ENCODE data around the gene TMEM243. TPM values are rescaled to one million over a fixed set of nuclear protein-coding genes. Genes with fewer than 3 reads are reported as not detected.

The TMEM243 gene
- total and polyA plus RNA-seq, 2 of the 4 experiments (the other 2 are of a cell fraction), result 28.7 to 31.1 TPM

DNA sequence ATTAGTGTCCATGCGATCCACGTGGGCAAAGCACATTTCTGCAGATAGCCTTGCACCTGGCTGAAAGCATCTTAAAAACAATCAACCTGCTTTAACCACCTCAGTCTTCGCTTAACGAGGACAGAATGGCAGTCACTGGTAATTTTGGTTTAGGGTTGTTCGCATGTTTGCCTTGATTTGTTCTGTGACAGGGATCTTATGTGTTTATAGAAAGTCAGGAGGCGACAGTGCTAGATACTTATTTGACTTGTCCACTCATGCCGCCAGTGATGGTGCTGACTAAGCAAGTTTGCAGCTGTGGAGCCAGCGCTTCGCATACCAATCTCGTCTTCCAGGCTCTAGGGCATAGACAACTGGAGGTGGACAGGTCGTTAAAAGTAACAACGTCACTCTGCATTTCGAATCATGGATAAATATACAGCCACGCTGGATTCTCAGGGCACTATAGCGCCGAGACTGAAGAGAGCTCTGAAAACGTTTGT, 1.2 kb upstream of the TMEM243 start:
- 0% methylated on average over 1 of the region's 17 CpGs; no CpG with 5 or more reads in 1 of the 2 experiments for WGBS, 2 experiments (ENCODE audit: extremely low coverage in 2 of 2, insufficient read length in 1 of 2)

More for the DNA sequence above, 1.2 kb upstream of the TMEM243 start:
- H2BK20ac ChIP-seq (ENCODE audit: low read depth, low read length), result no peak overlapping the region
- H3K9me1 ChIP-seq (ENCODE audit: insufficient read depth, low read length), result peaks cover 10% of the 10 kb centered on the region
- no peak overlapping the region for H3K14ac ChIP-seq (replicated peaks; ENCODE audit: low read depth, low read length)
- no peak overlapping the region for H3K9ac ChIP-seq (ENCODE audit: low read depth, low read length)
- H2AK9ac ChIP-seq (replicated peaks; ENCODE audit: low read depth, low read length, poor library complexity), result no peak overlapping the region
- H3K36me3 ChIP-seq (ENCODE audit: control insufficient read depth, insufficient read depth, low read length), result peaks cover 2% of the 10 kb centered on the region; the same call in 1 of the 2 replicates
- peaks cover 4 to 34% of the 10 kb centered on the region in 2 experiments; a peak in 3 of 4 replicates for H3K79me1 ChIP-seq (ENCODE audit: low read depth in 1 of 2, low read length in 2 of 2)
- no peak overlapping the region for H2BK15ac ChIP-seq (ENCODE audit: low read depth, low read length)
- ATAC-seq (ENCODE audit: low read depth) (no peak), DNase-seq (no peak)
- no peak overlapping the region for H2BK5ac ChIP-seq (ENCODE audit: low read depth, low read length, poor library complexity, severe bottlenecking)
- H3K4me3 ChIP-seq (ENCODE audit: insufficient read depth, low read depth, low read length), result peak overlapping the region; percentile 94
- no peak overlapping the region for H3K27ac ChIP-seq (ENCODE audit: insufficient read depth, low read length)
- H2AK5ac ChIP-seq (ENCODE audit: low read depth, low read length), result no peak overlapping the region
- dilution Hi-C loops (cut with HindIII; ENCODE audit: low sequenced_read_pairs, unreplicated experiment) (no loop called here), intact Hi-C loops (cut with micrococcal nuclease) (no loop called here), in situ Hi-C loops (cut with MboI; ENCODE audit: low sequenced_read_pairs) (no loop called here)
- H2BK120ac ChIP-seq (ENCODE audit: low read depth, low read length), result no peak overlapping the region
- H4K91ac ChIP-seq (ENCODE audit: insufficient read depth, low read depth, low read length), result no peak overlapping the region
- BruUV-seq (replicated peaks), result no TSS peak
- no peaks in the 10 kb centered on the region for H3K9me3 ChIP-seq (ENCODE audit: control insufficient read depth, insufficient read depth, low read length)
- H3K4ac ChIP-seq (ENCODE audit: low read depth, low read length), result no peak overlapping the region
- H3K18ac ChIP-seq (ENCODE audit: low read depth, low read length), result no peak overlapping the region
- no peak overlapping the region for H3K23ac ChIP-seq (ENCODE audit: low read depth, low read length)
- no peaks in the 10 kb centered on the region for H4K20me1 ChIP-seq (ENCODE audit: insufficient read depth, low read length)
- ChIA-PET POLR2A (ENCODE audit: unreplicated experiment) (interaction anchor here (0.7 kb wide), 1 partner anchor 10 kb away, joined by 3 read pairs; no protein-coding TSS in a partner anchor), CTCF (no interaction called here)
- peak; percentile 96 for TF ChIP-seq MAFK (IDR thresholded peaks at IDR 0.05; ENCODE audit: low read depth, low read length)
- TF ChIP-seq CEBPB (IDR thresholded peaks at IDR 0.05; ENCODE audit: low read depth, low read length), result no peak
- TF ChIP-seq, protein P1, sequence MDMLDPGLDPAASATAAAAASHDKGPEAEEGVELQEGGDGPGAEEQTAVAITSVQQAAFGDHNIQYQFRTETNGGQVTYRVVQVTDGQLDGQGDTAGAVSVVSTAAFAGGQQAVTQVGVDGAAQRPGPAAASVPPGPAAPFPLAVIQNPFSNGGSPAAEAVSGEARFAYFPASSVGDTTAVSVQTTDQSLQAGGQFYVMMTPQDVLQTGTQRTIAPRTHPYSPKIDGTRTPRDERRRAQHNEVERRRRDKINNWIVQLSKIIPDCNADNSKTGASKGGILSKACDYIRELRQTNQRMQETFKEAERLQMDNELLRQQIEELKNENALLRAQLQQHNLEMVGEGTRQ (IDR thresholded peaks at IDR 0.05; ENCODE audit: low read depth, low read length), result no peak; the same call in 1 of the 2 replicates
- TF ChIP-seq RCOR1 (IDR thresholded peaks at IDR 0.05; ENCODE audit: insufficient replicate concordance, low read length), result no peak
- no peak for TF ChIP-seq ELK1 (IDR thresholded peaks at IDR 0.05; ENCODE audit: borderline replicate concordance, low read depth, low read length)
- no peak for TF ChIP-seq POLR2A (IDR thresholded peaks at IDR 0.05; ENCODE audit: low read depth, low read length)
- no peak for TF ChIP-seq FOS (IDR thresholded peaks at IDR 0.05; ENCODE audit: low read depth, low read length)
- no peak overlapping the region for H4K5ac ChIP-seq (ENCODE audit: low read depth, low read length)
- H2AFZ ChIP-seq (replicated peaks; ENCODE audit: low read length, poor library complexity), result peak overlapping the region; percentile 96
- H3K56ac ChIP-seq (ENCODE audit: extremely low read depth, insufficient read depth, low read length), result no peak overlapping the region
- H4K8ac ChIP-seq (ENCODE audit: low read depth in 2 of 2, low read length in 2 of 2), result no peak overlapping the region
- no peaks in the 10 kb centered on the region for H3K27me3 ChIP-seq (ENCODE audit: control insufficient read depth, insufficient read depth, low read length)
- peak overlapping the region; percentile 92 for H3K4me2 ChIP-seq (ENCODE audit: low read depth, low read length)
- H3K4me1 ChIP-seq (ENCODE audit: control insufficient read depth, insufficient read depth, low read length), result peaks cover 6% of the 10 kb centered on the region

Data from IMR-90 (cell line).